Ovary (tissue), 3 donors: Measurements from ENCODE around the gene FLT3LG.

ENCODE experiments used
- EP300 ChIP-seq: sonication (generic); formaldehyde crosslinking; IDR thresholded peaks from one replicate; pipeline ENCODE4 v1.6.1; 2017; ENCODE audit warnings: antibody characterized with exemption
- POLR2A ChIP-seq: fragments of 450-650 bp; IDR thresholded peaks from one replicate; pipeline ENCODE4 v1.6.1; 2017; ENCODE audit warnings: antibody characterized with exemption, mild to moderate bottlenecking, moderate library complexity
- TF ChIP-seq, protein P1 (sequence below), 3 donors: fragments of 450-650 bp in 2 of 3; fragments of 200-600 bp in 1 of 3; IDR thresholded peaks; one replicate each; pipeline versions ENCODE4 v1.5.1 to v1.8.0; 2016 to 2022; ENCODE audit warnings: antibody characterized with exemption in 3 of 3, mild to moderate bottlenecking in 1 of 3
- donor health status: DM: no; HTN: no; CAD: no.

DNA sequence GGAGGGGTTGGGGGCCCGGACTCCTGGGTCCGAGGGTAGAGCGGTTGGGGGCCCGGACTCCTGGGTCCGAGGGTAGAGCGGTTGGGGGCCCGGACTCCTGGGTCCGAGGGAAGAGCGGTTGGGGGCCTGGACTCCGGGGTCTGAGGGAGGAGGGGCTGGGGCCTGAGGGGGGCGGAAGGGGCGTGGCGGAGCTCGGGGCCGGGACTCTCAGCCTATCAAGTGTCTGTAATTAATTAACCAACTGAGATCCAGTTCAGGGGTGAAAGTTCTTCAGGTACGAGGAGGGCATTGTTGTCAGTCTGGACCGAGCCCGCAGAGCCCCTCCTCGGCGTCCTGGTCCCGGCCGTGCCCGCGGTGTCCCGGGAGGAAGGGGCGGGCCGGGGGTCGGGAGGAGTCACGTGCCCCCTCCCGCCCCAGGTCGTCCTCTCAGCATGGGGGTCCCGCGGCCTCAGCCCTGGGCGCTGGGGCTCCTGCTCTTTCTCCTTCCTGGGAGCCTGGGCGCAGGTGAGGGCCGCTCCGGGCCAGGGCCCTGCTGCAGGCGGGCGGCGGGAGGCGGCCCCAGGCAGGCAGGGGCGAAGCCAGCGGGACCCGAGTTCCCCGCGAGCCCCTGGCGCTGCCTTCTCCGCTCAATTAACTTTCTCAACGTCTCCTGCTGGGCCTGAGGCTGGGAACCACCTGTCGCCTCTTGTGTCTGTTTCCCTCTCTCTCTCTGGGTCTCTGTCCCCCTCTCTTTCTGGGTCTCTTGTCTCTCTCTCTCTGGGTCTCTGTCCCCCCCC is 39.1 kb downstream of the FLT3LG start:
- TF ChIP-seq POLR2A (no peak), EP300 (no peak)
- TF ChIP-seq, protein P1, sequence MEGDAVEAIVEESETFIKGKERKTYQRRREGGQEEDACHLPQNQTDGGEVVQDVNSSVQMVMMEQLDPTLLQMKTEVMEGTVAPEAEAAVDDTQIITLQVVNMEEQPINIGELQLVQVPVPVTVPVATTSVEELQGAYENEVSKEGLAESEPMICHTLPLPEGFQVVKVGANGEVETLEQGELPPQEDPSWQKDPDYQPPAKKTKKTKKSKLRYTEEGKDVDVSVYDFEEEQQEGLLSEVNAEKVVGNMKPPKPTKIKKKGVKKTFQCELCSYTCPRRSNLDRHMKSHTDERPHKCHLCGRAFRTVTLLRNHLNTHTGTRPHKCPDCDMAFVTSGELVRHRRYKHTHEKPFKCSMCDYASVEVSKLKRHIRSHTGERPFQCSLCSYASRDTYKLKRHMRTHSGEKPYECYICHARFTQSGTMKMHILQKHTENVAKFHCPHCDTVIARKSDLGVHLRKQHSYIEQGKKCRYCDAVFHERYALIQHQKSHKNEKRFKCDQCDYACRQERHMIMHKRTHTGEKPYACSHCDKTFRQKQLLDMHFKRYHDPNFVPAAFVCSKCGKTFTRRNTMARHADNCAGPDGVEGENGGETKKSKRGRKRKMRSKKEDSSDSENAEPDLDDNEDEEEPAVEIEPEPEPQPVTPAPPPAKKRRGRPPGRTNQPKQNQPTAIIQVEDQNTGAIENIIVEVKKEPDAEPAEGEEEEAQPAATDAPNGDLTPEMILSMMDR (IDR thresholded peaks at IDR 0.05): no peak
